ENCODE data around the gene FIGLA.

DNA sequence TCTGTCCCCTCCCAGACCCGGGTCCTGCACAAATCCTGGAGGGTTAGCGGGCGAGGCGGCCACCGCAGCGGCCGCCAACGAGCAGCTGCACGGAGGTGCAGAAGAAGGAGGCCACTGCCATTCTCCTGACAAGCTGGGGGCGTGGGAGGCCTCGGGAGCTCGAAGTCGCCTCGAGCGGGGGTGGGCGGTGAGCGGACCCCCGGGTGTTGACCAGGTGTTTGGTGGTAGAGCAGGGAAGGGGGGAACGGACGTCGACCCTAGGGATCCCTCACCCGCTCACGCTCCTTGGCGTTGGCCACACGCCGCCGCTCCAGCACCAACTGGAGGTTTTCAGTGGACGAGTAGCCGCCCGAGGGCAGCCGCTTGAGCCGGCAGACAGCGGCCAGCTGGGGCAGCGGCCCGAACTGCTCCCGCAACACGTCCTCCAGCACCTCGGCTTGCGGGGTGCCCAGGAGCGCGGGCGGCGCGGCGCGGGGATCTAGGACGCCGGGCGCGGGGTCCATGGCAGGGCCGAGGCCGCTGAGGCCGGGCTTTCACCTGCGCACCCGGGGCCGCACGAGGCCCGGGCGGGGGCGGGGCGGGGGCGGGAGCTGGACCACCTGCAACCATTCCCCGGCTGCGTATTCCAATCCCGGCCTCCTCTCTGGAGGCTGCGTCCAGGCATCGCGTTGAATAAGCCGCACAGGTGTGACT, at the start of gene FIGLA:
- TF ChIP-seq POLR2A (IDR thresholded peaks at IDR 0.05): no peak
- TF ChIP-seq CTCF (IDR thresholded peaks at IDR 0.05): no peak

Measured in testis (tissue), 2 donors.